ENCODE data around the gene TSPAN18. TPM values are rescaled to one million over a fixed set of nuclear protein-coding genes. Genes with fewer than 3 reads are reported as not detected.
"Not testable (repeated sequence)": the region's sequence is repeated elsewhere in the genome, so short reads cannot be mapped to it uniquely, and the experiment has no call there.

Gene TSPAN18
- total RNA-seq, 4 donors from 2014 or later = 27.7 to 70.1 (median 50.2) TPM

DNA sequence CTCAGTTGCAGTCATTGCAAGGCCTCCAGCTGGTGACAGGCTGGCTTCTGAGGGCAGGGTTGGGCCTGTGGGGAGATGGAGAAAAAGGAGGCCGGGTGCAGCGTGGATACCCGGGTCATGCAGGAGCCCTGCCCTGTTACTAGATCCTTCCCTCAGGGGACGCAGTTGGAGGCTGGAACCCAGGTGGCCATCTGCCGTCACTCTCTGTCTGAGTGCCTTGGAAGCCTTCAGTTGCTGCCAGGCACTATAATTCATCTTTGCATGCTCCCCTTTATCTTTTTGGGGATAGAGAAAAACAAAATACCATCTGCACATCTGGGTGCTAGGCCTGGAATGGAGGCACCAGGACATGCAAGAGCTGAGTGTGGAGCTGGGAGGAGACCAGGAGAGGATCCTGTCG lies 141.3 kb downstream of the TSPAN18 start:
- no peak for DNase-seq (ENCODE audit: extremely low spot score)
- intact Hi-C loops (cut with DNase I) = no loop called here
- Histone ChIP-seq H3K27ac (replicated peaks in 1 of 4) (peak overlapping the region; percentile 59 to 95 (median 70)), H3K4me1 (peaks cover 25 to 72% (median 69%) of the 10 kb centered on the region in 4 donors), H3K9me3 (no peaks in the 10 kb centered on the region), H3K36me3 (peaks cover 0 to 8% (median 0%) of the 10 kb centered on the region in 4 donors), H3K4me3 (no peak overlapping the region), H3K27me3 (no peaks in the 10 kb centered on the region)
- TF ChIP-seq POLR2A (IDR thresholded peaks at IDR 0.05; ENCODE audit: low read depth) (no peak), EP300 (IDR thresholded peaks at IDR 0.05) (no peak), POLR2AphosphoS5 (IDR thresholded peaks at IDR 0.05) (no peak)
- 80% methylated on average over 6 of the region's 6 CpGs for WGBS

DNA sequence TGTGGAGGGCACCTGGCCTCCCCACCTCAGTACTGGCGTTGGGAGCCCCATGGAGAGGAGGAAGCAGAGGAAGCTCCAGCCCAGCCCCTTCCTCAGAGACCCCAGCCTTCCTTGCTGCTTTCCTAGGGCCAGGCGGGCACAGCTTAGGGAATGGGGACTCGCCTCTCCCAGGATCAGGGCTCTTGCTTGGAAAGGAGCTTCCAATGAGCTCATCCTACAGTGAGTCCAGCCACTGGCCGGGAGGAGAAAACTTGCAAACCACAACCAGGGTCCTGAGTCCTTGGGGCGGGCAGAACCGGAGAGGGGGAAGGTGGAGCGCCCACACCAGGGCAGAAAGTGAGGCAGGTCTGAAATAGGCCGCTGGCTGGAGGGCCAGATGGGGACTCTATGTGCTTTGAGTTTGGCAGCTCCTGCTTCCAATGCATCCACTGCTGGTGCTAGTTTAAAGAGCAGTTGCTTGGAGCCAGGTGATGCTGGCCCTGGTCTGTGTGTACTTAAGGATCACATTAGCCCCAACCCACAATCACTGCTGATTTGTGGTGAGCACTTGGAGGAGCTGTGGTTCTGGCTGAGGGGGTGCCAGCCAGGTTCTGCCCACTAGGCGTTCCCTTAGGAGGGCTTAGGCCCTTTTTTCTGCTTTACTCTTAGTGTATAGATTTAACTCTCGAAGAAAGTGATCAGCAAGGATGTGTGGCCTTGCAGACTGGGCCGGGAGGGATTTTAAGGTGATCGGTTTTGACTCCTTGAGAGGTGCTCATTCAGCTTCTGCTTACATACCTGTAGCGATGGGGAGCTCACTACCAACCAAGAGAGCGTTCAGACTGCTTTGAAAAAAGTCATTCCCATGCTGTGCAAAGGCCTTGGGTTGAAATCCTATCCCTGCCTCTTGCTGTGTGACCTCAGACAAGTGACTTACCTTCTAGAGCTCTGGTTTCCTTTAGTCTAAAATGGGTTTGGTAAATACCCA lies 142.0 kb downstream of the TSPAN18 start:
- no peak for TF ChIP-seq POLR2A (IDR thresholded peaks at IDR 0.05; ENCODE audit: low read depth)
- TF ChIP-seq POLR2AphosphoS5 (IDR thresholded peaks at IDR 0.05) = peak in 1 of 2 donors; percentile 17
- TF ChIP-seq EP300 (IDR thresholded peaks at IDR 0.05) = no peak
- TF ChIP-seq, protein P1, sequence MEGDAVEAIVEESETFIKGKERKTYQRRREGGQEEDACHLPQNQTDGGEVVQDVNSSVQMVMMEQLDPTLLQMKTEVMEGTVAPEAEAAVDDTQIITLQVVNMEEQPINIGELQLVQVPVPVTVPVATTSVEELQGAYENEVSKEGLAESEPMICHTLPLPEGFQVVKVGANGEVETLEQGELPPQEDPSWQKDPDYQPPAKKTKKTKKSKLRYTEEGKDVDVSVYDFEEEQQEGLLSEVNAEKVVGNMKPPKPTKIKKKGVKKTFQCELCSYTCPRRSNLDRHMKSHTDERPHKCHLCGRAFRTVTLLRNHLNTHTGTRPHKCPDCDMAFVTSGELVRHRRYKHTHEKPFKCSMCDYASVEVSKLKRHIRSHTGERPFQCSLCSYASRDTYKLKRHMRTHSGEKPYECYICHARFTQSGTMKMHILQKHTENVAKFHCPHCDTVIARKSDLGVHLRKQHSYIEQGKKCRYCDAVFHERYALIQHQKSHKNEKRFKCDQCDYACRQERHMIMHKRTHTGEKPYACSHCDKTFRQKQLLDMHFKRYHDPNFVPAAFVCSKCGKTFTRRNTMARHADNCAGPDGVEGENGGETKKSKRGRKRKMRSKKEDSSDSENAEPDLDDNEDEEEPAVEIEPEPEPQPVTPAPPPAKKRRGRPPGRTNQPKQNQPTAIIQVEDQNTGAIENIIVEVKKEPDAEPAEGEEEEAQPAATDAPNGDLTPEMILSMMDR (IDR thresholded peaks at IDR 0.05) = no peak
- peaks cover 21 to 65% (median 63%) of the 10 kb centered on the region in 4 donors for H3K4me1 ChIP-seq

DNA sequence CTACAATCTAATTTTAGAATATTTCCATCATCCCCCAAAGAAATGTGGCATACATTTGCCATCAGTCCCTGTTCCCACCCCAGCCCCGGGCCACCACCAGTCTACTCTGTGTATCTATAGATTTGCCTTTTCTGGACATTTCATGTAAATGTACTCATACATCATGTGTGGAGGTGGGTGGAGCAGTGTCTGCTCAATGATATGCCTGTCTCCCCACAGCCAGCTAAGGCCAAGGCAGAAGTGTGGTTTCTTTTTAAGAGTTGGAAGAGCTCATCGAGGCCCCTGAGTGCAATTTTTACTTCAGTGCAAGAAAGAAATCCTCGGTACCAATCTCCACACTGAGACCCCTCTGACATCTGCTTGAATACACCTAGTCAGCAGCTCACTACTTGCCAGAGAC lies 143.4 kb downstream of the TSPAN18 start:
- Histone ChIP-seq H3K27ac (replicated peaks in 1 of 4) (peak overlapping the region; percentile 59 to 95 (median 70)), H3K27me3 (no peaks in the 10 kb centered on the region), H3K36me3 (peaks cover 0 to 8% (median 0%) of the 10 kb centered on the region in 4 donors), H3K9me3 (no peaks in the 10 kb centered on the region), H3K4me3 (no peak overlapping the region), H3K4me1 (peaks cover 19 to 64% (median 53%) of the 10 kb centered on the region in 4 donors)
- 43% methylated on average over 3 of the region's 3 CpGs for WGBS
- intact Hi-C loops (cut with DNase I) = no loop called here
- DNase-seq (ENCODE audit: extremely low spot score) = no peak
- TF ChIP-seq POLR2A (IDR thresholded peaks at IDR 0.05; ENCODE audit: low read depth) = no peak
- TF ChIP-seq, protein P1 (IDR thresholded peaks at IDR 0.05) = no peak
- no peak for TF ChIP-seq EP300 (IDR thresholded peaks at IDR 0.05)
- no peak for TF ChIP-seq POLR2AphosphoS5 (IDR thresholded peaks at IDR 0.05)

More for the DNA sequence above, 142.0 kb downstream of the TSPAN18 start:
- H3K9me3 ChIP-seq = no peaks in the 10 kb centered on the region
- peak overlapping the region; percentile 59 to 95 (median 70) for H3K27ac ChIP-seq (replicated peaks in 1 of 4)
- H3K27me3 ChIP-seq = no peaks in the 10 kb centered on the region
- no peak for DNase-seq (ENCODE audit: extremely low spot score)
- WGBS = 90% methylated on average over 13 of the region's 14 CpGs
- intact Hi-C loops (cut with DNase I) = no loop called here
- H3K36me3 ChIP-seq = peaks cover 0 to 8% (median 0%) of the 10 kb centered on the region in 4 donors
- no peak overlapping the region for H3K4me3 ChIP-seq

DNA sequence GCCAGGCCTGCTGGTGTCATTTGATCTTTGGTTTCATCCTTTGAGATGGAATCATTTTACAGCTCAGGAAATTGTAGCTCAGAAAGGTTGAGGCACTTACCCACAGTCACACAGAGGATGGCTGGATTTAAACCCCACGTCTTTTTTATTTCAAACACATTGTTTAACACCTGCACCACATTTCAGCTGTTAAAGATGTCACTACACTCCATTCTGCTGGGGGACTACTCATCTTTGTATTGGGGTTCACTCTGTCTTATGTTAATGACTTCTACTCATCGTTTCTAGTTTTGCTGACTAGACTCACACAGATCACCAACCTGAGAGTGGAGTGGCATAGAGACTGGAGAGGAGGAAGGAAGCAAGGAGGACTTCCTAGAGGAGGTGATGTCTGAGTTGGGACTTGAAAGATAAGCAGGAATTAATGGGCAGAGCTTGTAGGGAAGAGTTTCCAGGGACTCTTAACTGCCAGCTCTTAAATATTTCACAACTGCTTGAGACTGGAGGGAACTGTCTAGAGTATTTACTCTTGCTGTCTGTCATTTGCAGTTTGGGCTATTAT lies 143.9 kb downstream of the TSPAN18 start:
- peak overlapping the region in 3 of 4 donors; percentile 63 to 95 (median 77) for H3K27ac ChIP-seq (replicated peaks in 1 of 4)
- intact Hi-C loops (cut with DNase I) = no loop called here
- WGBS = 64% methylated on average over 2 of the region's 2 CpGs

DNA sequence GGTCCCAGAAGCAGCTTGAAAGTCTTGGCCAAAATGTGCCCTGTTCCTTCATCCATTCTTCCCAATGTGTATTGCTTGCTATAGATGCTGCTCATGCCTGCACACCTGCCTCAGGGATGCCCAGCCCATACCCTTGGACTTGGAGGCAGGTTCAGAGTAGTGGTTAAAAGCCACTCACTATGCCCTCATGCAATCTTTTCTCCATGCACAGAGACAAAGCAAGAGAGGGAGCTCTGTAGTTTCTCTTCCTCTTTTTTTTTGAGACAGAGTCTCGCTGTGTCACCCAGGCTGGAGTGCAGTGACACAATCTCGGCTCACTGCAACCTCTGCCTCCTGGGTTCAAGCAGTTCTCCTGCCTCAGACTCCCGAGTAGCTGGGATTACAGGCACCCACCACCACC lies 144.9 kb downstream of the TSPAN18 start:
- DNase-seq (ENCODE audit: extremely low spot score); H3K9me3 ChIP-seq; H3K27me3 ChIP-seq; H3K36me3 ChIP-seq; intact Hi-C loops (cut with DNase I); H3K4me3 ChIP-seq: not testable (repeated sequence)
- Histone ChIP-seq H3K27ac (replicated peaks in 1 of 4) (peak overlapping the region in 1 of 4 donors; percentile 2), H3K4me1 (peaks cover 5 to 58% (median 39%) of the 10 kb centered on the region in 4 donors)
- 87% methylated on average over 3 of the region's 3 CpGs for WGBS

More for the DNA sequence above, 143.9 kb downstream of the TSPAN18 start:
- TF ChIP-seq EP300 (IDR thresholded peaks at IDR 0.05) (no peak), POLR2A (IDR thresholded peaks at IDR 0.05; ENCODE audit: low read depth) (no peak), POLR2AphosphoS5 (IDR thresholded peaks at IDR 0.05) (no peak)
- TF ChIP-seq, protein P1 (IDR thresholded peaks at IDR 0.05) = no peak
- no peak for DNase-seq (ENCODE audit: extremely low spot score)
- H3K9me3 ChIP-seq = no peaks in the 10 kb centered on the region
- peaks cover 14 to 60% (median 48%) of the 10 kb centered on the region in 4 donors for H3K4me1 ChIP-seq
- H3K36me3 ChIP-seq = peaks cover 0 to 8% (median 0%) of the 10 kb centered on the region in 4 donors
- H3K4me3 ChIP-seq = no peak overlapping the region
- no peaks in the 10 kb centered on the region for H3K27me3 ChIP-seq
